Stimulated activated naive B cell treated with anti-CD40 and anti-IgM and Interleukin-4, amounts not matched to agents 10 μg/mL and 1 μg/mL and 100 μg/mL, for 72 hours (primary cell): ENCODE measurements around the gene BLVRB.

Source experiments
- ATAC-seq, 2 donors: fragments of 150-1000 bp; cut with Tn5 transposase; replicated peaks; 2 replicates each; pipeline ENCODE4 v1.10.0; 2021; ENCODE audit warnings: moderate library complexity in 1 of 2
- DNase-seq: peaks from one replicate; pipeline ENCODE4 v3.0.0; 2021
- H3K27ac Mint-ChIP-seq: one replicate; pipeline ENCODE4 v1.8.0; 2022; ENCODE audit warnings: mild to moderate bottlenecking, mixed read lengths
- H3K27me3 Mint-ChIP-seq, 2 donors: one replicate each; pipeline ENCODE4 v1.8.0; 2022; ENCODE audit warnings: mixed read lengths in 2 of 2
- H3K36me3 Mint-ChIP-seq, 2 donors: one replicate each; pipeline ENCODE4 v1.8.0; 2022; ENCODE audit warnings: mixed read lengths in 2 of 2, mild to moderate bottlenecking in 1 of 2
- H3K4me1 Mint-ChIP-seq, 2 donors: one replicate each; pipeline ENCODE4 v1.8.0; 2022; ENCODE audit warnings: mixed read lengths in 2 of 2, mild to moderate bottlenecking in 1 of 2
- H3K4me3 Mint-ChIP-seq, 2 donors: one replicate each; pipeline ENCODE4 v1.8.0; 2022; ENCODE audit warnings: mild to moderate bottlenecking in 2 of 2, mixed read lengths in 2 of 2, moderate library complexity in 1 of 2
- H3K9me3 Mint-ChIP-seq, 2 donors: one replicate each; pipeline ENCODE4 v1.8.0; 2022; ENCODE audit warnings: mixed read lengths in 2 of 2, mild to moderate bottlenecking in 1 of 2

Gene BLVRB

DNA sequence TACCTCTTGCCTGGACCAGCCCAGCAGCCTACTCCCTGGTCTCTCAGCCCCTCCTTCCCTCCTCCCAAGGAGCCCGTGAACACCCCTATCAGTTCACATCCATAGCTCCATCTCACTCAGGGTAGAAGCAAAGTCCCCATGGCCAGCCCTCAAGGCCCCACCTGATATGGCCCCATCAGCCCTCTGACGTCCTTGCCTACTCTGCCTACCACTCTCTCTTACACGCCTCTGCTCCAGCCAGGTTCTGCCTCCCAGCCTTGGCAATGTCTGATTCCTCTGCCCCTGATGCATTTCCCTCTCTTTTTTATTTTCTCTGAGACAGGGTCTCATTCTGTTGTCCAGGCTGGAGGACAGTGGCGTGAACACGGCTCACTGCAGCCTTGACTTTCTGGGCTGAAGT lies 13.5 kb downstream of the BLVRB start:
- Mint-ChIP-seq H3K27ac (peak overlapping the region; percentile 6), H3K4me1 (no peaks in the 10 kb centered on the region), H3K27me3 (no peaks in the 10 kb centered on the region), H3K4me3 (no peak overlapping the region), H3K36me3 (peaks cover 4 to 5% of the 10 kb centered on the region in 2 donors), H3K9me3 (no peaks in the 10 kb centered on the region)
- ATAC-seq = no peak
- no peak for DNase-seq

DNA sequence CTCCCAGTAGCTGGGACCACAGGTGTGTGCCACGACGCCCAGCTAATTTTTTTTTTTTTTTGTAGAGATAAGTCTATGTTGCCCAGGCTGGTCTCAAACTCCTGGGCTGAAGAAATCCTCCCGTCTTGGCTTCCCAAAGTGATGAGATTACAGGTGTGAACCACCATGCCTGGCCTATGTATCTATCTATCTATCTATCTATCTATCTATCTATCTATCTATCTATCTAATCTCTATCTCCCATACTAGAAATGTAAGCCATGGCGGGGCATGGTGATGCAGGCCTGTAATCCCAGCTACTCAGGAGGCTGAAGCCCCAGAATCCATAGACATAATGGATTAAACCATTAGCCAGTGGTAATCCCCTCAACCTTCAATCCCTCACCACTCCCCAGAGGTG lies 14.9 kb downstream of the BLVRB start:
- Mint-ChIP-seq H3K27ac (no peak overlapping the region), H3K27me3 (no peaks in the 10 kb centered on the region), H3K36me3 (peaks cover 4 to 5% of the 10 kb centered on the region in 2 donors), H3K9me3 (no peaks in the 10 kb centered on the region), H3K4me3 (no peak overlapping the region), H3K4me1 (no peaks in the 10 kb centered on the region)
- ATAC-seq = no peak
- no peak for DNase-seq

DNA sequence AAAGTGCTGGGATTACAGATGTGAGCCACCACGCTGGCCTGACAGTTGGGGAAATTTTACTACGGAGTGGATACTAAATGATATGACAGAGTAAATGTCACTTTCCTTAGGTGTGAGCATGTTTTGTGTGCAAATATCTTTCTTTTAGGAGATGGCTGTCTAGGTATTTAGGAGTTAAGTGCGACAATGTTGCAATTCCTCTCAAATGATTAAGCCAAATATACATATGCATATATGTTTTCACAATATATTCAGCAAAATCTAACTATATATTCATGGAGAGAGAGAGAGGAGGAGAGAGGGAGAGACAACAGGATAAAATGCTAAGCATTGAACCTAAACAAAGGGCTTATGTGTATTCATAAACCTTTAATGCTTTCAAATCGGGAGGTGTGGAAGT lies 16.0 kb downstream of the BLVRB start:
- H3K9me3 Mint-ChIP-seq = no peaks in the 10 kb centered on the region
- H3K27me3 Mint-ChIP-seq = no peaks in the 10 kb centered on the region
- DNase-seq (no peak), ATAC-seq (no peak)
- H3K27ac Mint-ChIP-seq = no peak overlapping the region
- H3K4me3 Mint-ChIP-seq = no peak overlapping the region
- peaks cover 4 to 5% of the 10 kb centered on the region in 2 donors for H3K36me3 Mint-ChIP-seq
- H3K4me1 Mint-ChIP-seq = peaks cover 0 to 3% of the 10 kb centered on the region in 2 donors

DNA sequence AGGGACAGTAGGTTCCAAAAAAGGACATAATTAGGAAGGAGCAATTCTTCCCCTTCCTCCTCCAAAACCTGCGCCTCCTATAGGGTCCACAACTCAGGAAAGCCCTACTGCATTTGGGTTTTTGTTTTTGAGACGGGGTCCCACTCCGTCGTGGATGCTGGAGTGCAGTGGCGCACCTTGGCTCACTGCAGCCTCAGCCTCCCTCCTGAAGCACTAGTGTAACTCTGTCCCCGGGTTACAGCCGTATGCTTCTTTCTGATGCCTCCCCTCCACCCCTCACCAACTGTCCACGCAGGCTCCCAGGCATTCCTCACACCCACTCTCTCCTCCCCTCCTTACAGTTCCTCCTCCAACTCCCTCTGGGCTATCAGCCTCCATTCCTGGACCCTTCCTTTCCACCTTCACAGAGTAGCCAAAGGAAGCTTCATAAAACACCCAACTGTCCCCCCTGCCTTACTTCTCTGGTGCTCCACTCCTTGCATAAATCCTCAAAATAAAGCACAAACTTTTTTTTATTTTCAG lies 19.2 kb downstream of the BLVRB start:
- Mint-ChIP-seq H3K36me3 (peaks cover 13 to 17% of the 10 kb centered on the region in 2 donors), H3K9me3 (no peaks in the 10 kb centered on the region), H3K27ac (no peak overlapping the region), H3K27me3 (no peaks in the 10 kb centered on the region), H3K4me1 (peaks cover 8 to 12% of the 10 kb centered on the region in 2 donors), H3K4me3 (peak overlapping the region in 1 of 2 donors; percentile 47)
- ATAC-seq (no peak), DNase-seq (no peak)

DNA sequence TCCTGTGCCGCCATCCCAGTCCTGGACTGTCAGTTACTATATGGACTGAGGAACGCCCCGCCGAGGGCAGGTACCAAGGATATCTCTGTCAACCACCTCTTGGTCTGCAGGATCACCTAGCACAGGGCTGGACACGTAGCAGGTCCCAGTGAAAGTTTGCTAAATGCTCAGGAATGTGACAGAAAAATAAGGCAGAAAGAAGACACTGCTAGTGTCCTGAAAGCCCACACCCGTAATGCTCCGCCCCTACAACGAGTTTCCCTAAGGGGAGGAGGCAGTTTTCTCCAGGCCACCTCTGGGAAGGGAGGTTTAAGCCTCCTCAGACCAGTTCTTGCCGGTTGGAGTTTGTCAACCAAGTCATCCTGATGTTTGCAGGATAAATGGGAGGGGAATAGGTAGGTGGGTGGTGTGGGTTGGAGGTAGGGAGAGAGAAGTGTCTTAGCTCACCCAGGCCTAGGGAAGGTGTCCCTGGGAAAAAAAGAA lies 19.7 kb downstream of the BLVRB start:
- H3K27me3 Mint-ChIP-seq = no peaks in the 10 kb centered on the region
- H3K4me1 Mint-ChIP-seq = peaks cover 8 to 12% of the 10 kb centered on the region in 2 donors
- H3K36me3 Mint-ChIP-seq = peaks cover 14 to 22% of the 10 kb centered on the region in 2 donors
- peak overlapping the region; percentile 22 to 70 for H3K4me3 Mint-ChIP-seq
- ATAC-seq (no peak), DNase-seq (no peak)
- H3K27ac Mint-ChIP-seq = peak overlapping the region; percentile 47
- no peaks in the 10 kb centered on the region for H3K9me3 Mint-ChIP-seq

DNA sequence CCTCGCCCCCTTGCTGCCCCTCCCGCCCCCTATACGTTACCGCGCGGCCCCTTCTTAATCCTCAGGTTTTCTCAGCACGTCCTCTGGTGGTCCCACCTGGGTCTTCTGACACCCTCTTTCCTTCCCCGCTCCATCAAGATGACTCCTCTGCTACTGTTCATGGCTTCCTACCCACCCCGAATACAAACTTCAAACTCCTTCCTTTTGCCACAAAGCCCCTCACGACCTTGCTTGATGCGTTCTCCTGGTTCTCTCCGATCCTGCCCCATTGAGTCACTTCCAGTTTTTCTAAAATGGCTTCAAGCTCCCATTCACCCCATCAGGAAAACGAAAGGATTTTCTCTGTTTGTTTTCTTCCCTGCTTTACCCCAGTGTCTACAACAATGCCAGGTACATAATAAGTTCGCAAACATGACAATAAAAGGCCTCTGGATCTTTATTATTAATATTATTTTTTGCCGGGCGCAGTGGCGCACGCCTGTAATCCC lies 20.7 kb downstream of the BLVRB start:
- Mint-ChIP-seq H3K9me3 (no peaks in the 10 kb centered on the region), H3K4me3 (peak overlapping the region; percentile 95 to 100), H3K27ac (peak overlapping the region; percentile 99), H3K27me3 (no peaks in the 10 kb centered on the region), H3K4me1 (peaks cover 8 to 17% of the 10 kb centered on the region in 2 donors), H3K36me3 (peaks cover 11 to 29% of the 10 kb centered on the region in 2 donors)
- DNase-seq = no peak
- no peak for ATAC-seq

DNA sequence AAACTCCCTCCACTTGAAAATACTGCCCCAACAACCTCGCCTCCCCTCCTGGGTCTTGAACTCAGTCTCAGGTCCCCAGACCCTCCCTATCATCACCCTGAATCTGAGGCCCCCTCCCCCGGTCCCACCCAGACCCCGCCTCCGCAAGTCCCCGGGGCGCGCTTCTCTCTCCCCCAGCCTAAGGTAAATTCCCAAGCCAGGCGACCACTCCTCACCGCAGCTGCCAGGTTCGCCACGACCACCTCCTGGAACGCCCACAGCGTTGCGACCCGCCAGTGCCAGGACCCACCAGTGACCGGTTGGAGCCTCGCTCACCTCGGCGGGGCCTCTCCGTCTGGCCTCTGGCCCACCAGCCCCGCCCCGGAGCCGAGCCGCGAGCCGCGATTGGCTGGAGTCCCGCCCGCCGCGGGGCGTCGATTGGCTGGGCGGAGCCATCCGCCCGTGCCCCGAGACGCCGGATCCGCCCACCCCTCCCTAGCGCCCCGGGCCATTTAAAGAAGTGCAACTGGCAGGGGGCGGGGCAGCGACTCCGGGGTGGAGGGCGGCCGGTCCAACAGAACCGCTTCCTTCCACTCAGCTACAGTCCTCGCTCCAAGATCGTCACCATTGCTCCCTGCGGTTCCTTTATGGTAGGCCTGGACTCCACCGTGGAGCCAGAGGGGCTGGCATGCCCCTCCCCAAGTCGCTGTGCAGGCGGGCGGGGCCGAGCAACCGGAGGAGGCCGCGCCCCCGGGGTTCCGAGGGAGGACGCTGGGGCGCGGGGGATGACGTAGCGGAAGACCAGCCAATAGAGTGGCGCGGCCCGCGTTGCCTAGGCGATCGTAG lies 21.3 kb downstream of the BLVRB start, which contains the start of gene SERTAD3:
TSS of gene SERTAD3 (minus strand) at position 336 of the 825 bp plus-strand sequence. CDS start 2,255 bp downstream, outside the sequence.
- ATAC-seq (peak; percentile 72 to 80), DNase-seq (peak; percentile 97)
- Mint-ChIP-seq H3K4me3 (peak within 1 kb of the TSS; percentile 95 to 100), H3K9me3 (no peaks in the 10 kb centered on the region), H3K27ac (peak within 1 kb of the TSS; percentile 99), H3K27me3 (no peaks in the 10 kb centered on the region), H3K4me1 (peaks cover 12 to 24% of the 10 kb centered on the region in 2 donors), H3K36me3 (peaks cover 16 to 30% of the 10 kb centered on the region in 2 donors)

DNA sequence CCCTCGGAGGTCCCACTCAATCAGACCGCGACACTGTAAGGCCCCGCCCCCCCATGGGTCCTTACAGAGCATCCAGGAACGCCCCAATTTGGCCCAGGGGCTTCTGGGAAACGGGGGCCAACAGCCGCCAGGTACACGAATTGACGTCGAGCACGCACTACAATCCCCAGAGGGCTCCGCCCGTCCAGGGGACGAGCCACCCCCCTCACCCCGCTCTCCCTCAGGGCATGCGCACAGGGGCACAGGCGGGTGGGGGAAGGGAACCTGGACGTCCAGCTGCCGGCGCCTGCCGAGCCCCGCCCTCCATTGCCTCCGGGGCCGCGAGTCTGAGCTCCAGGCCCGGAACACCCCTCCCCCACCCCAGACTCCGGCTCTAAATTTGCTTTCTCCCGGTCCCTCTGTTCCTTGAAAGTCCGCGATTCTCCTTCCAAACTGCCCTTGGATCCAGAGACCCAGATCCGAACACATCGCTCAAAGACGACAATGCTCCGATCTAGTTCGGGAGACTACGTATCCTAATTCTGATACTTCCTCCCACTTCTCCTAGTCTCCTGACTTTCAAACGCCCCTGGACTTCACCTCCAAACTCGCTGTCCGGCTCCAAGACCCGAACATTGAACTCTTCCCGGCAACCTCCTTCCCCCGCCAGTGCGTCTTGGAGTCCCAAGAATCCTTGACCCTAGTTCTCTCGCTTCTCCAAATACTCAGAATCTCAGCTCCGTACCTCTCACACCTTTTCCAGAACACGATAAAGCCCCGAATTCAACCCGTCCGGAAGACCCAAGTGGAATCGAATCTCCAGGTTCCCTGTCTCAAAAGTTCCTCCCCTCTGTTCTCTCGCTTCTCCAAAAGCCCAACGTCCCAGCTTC lies 22.2 kb downstream of the BLVRB start:
- H3K27me3 Mint-ChIP-seq = no peaks in the 10 kb centered on the region
- H3K36me3 Mint-ChIP-seq = peaks cover 16 to 31% of the 10 kb centered on the region in 2 donors
- ATAC-seq (peak; percentile 79 to 81), DNase-seq (peak; percentile 99)
- no peaks in the 10 kb centered on the region for H3K9me3 Mint-ChIP-seq
- H3K4me1 Mint-ChIP-seq = peaks cover 13 to 27% of the 10 kb centered on the region in 2 donors
- peak overlapping the region; percentile 99 for H3K27ac Mint-ChIP-seq
- H3K4me3 Mint-ChIP-seq = peak overlapping the region; percentile 95 to 100

DNA sequence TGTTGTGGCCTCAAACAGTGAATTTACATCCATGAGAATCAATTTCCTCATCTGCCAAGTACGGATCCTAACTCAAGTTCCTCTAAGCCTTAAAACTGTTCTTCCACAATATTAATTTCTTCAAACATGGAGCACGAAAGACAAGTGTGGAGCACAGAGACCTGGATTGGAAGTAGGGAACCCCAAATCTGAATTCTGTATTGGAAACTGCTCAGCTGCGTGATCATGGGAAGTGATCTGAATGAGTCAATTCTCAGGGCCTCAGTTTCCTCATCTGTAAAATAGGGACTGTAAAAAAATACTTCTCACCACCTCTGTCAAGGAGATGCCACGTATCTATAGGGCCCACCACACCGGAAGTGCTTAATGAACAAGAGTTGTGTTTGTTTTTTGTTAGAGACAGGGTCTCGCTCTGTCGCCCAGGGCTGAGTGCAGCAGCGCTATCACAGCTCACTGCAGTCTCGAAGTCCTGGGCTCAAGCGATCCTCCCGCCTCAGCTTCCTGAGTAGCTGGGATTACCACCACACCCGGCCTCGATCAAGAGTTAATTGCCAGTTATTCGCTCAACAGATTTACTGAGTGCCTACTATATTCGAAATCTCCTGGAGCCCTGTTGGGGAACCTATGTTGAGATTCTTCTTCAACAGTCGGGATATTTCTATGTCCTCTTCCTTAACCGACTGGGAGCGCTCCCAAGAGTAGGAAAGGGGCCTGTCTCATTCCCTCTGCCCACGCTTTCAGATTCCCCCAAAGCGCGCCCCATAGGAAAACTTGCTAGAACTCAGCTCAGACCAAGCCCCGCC lies 23.0 kb downstream of the BLVRB start:
- peaks cover 16 to 32% of the 10 kb centered on the region in 2 donors for H3K4me1 Mint-ChIP-seq
- no peaks in the 10 kb centered on the region for H3K9me3 Mint-ChIP-seq
- DNase-seq (no peak), ATAC-seq (no peak)
- H3K36me3 Mint-ChIP-seq = peaks cover 19 to 35% of the 10 kb centered on the region in 2 donors
- peak overlapping the region; percentile 99 for H3K27ac Mint-ChIP-seq
- no peaks in the 10 kb centered on the region for H3K27me3 Mint-ChIP-seq
- H3K4me3 Mint-ChIP-seq = peak overlapping the region; percentile 95 to 100

DNA sequence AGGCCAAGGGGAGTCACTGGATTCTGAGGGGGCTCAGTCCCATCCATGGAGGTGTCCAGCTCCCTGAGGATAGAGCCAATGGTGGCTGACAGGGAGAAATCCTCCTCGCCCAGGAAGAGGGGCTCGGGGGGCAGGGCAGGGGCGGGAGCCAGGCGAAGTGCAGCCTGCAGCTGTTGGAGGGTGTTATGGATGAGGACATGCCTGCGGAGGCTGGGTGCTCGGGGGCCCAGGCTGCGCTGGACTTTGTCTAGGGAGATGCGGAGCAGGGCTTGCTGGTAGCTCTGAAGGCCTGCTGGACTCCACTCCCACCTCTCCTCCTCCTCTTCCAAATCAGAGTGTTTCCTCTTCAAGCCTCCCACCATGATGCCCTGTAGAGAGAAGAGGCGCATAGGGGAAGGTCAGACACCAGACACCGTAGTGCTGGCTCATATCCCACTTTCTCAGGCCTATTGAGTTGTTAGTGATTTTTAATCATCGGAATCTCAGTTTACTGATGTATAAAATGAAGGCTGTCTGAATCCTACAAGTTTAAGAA lies 23.8 kb downstream of the BLVRB start:
- H3K9me3 Mint-ChIP-seq = no peaks in the 10 kb centered on the region
- no peak overlapping the region for H3K27ac Mint-ChIP-seq
- peaks cover 16 to 32% of the 10 kb centered on the region in 2 donors for H3K4me1 Mint-ChIP-seq
- peak overlapping the region; percentile 95 to 100 for H3K4me3 Mint-ChIP-seq
- H3K27me3 Mint-ChIP-seq = no peaks in the 10 kb centered on the region
- peaks cover 19 to 35% of the 10 kb centered on the region in 2 donors for H3K36me3 Mint-ChIP-seq
- no peak for DNase-seq
- no peak for ATAC-seq

DNA sequence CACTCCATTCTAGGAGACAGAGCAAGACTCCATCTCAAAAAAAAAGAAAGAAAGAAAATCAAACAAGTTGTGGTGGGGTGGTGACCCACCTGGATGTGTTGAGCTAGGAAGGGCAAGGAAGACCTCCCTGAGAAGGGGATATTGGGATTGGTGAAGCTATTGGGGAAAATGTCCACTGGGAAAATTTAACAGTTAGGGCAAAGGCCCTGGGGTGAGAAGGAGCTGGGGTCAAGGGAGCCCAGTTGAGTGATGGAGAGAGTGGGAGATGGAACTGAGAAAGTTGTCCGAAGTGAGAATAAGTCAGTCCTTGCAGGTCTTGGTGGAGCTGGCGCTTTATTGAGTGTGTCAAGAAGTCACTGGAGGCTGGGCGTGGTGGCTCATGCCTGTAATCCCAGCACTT lies 27.3 kb downstream of the BLVRB start:
- Mint-ChIP-seq H3K36me3 (peaks cover 17 to 32% of the 10 kb centered on the region in 2 donors), H3K4me3 (no peak overlapping the region), H3K27me3 (no peaks in the 10 kb centered on the region), H3K27ac (peak overlapping the region; percentile 47), H3K4me1 (peaks cover 26 to 61% of the 10 kb centered on the region in 2 donors), H3K9me3 (no peaks in the 10 kb centered on the region)
- ATAC-seq = no peak
- no peak for DNase-seq

DNA sequence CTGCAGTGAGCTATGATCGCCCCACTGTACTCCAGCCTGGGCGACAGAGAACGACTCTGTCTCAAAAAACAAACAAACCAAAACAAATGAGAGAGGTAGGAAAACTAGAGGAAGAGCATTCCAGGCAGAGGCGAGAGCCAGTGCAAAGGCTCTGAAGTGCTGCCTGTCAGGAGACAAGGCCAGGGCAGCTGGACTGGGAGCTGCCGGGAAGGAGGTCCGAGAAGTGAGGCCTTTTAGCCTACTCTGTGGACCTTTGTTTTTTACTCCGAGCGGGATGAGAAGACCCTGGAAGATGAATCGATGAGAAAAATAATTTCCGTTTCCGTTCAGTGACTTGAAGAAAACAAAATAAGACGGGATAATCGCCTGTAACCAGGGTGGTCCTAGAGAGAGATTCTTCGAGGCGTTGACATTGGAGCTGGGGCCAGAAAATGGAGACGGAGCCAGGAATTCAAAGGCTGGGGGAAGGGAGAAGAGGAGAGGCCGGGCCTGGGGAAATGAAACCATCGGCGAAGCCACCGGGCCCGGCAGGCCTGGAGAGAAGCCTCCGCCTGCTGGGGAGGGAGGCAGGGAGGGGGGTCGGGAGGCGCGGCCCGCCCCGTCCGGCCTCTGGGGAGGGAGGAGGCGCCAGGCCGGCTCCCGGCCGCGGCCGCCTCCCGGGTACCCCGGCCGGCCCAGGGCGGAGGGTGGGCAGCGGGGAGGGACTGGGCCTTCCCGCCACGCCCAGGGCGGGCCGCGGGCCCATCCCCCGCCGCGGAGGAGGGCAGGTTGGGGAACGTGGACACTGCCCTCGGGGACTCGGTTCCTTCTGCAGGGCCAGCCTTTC lies 31.9 kb downstream of the BLVRB start:
- ATAC-seq (peak; percentile 76 to 81), DNase-seq (peak; percentile 43)
- Mint-ChIP-seq H3K36me3 (peaks cover 5 to 9% of the 10 kb centered on the region in 2 donors), H3K4me3 (peak overlapping the region; percentile 85 to 86), H3K27me3 (no peaks in the 10 kb centered on the region), H3K9me3 (no peaks in the 10 kb centered on the region), H3K4me1 (peaks cover 18 to 43% of the 10 kb centered on the region in 2 donors), H3K27ac (peak overlapping the region; percentile 90)
